Measurements from ENCODE around the gene CACUL1. TPM values are rescaled to one million over a fixed set of nuclear protein-coding genes. Genes with fewer than 3 reads are reported as not detected.
"Not testable (repeated sequence)": the region's sequence is repeated elsewhere in the genome, so short reads cannot be mapped to it uniquely, and the experiment has no call there.

Gene CACUL1
- total RNA-seq, 1 donor from 2014 or later, result 31.4 TPM

GRCh38 chr10:118662228-118663035, 92.3 kb downstream of the CACUL1 start:
- no peak for FAIRE-seq
- DNase-seq (ENCODE audit: low spot score in 2 of 2), result no peak

GRCh38 chr10:118658762-118659161, 96.0 kb downstream of the CACUL1 start:
- no peak for FAIRE-seq
- no peak for DNase-seq (ENCODE audit: low spot score in 2 of 2)

DNA sequence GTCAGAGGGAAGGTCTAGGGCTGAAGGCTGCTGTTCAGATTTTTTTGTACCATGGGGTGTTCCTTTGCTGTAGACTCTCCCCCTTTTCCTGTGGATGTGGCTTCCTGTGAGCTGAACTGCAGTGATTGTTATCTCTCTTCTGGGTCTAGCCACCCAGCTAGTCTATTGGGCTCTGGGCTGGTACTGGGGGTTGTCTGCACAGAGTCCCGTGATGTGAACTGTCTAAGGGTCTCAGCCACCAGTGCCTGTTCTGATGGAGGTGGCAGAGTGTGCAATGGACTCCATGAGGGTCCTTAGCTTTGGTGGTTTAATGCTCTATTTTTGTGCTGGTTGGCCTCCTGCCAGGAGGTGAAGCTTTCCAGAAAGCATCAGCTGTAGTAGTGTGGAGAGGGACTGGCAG, 96.6 kb downstream of the CACUL1 start:
- not testable (repeated sequence) for FAIRE-seq

GRCh38 chr10:118645294-118645693, 109.5 kb downstream of the CACUL1 start:
- DNase-seq (ENCODE audit: low spot score in 2 of 2); FAIRE-seq: not testable (repeated sequence)

More for the DNA sequence above, 96.6 kb downstream of the CACUL1 start:
- not testable (repeated sequence) for DNase-seq (ENCODE audit: low spot score in 2 of 2)

GRCh38 chr10:118642228-118642627, 112.5 kb downstream of the CACUL1 start:
- FAIRE-seq (no peak), DNase-seq (ENCODE audit: low spot score in 2 of 2) (no peak)

DNA sequence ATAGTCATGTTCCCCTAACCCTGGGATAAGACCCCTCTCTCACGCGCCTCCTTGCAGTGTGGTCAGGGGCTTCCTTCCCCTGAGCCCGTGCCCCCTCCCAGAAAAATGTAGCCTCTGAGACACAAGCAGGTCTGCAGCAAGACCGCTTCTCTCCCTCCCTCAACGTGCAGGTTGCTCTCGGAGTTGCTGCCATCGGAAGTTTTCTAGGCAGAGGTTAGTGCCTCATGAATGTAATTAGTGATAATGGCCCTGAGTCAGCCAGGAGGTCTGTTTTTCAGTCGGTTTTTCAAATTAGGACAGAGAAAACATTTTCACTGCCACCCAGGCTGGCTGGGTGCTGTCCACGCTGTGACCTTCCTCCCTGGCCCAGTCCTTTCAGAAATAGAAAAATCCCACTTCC, 116.1 kb downstream of the CACUL1 start:
- FAIRE-seq, result no peak
- no peak for DNase-seq (ENCODE audit: low spot score in 2 of 2)

DNA sequence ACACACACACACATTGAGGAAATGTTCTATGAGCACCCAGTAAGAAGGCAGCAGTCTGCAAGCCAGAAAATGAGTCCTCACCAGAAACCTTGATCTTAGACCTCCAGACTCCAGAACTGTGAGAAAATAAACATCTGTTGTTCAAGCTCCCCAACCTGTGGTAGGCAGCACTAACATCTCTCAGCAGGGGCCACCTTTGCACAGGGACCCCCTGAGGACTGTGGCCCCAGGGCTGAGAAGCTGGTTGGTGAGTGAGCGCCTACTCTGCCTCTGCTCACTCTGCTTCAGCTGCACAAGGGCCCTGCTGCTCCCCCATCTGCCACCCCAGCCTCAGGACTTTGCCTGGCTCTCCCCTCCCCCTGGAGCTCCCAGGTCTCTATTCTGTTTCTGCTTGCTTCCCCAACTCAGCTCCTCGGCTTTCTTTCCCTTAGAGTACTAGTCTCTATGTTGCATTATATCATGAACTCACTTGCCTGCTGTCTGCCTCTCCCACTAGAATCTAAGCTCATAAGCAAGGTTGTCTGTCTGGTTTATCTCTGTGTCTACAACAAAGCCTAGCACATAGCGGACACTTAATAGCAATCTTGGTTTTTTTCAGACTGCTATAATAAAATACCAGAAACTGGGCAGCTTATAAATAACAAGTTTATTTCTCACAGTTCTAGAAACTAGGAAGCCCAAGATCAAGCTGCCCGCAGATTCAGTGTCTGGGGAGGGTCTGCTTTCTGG, 118.9 kb downstream of the CACUL1 start:
- DNase-seq (ENCODE audit: low spot score in 2 of 2), result no peak
- FAIRE-seq, result no peak

- FAIRE-seq (no peak), DNase-seq (ENCODE audit: low spot score in 2 of 2) (no peak)
These were observed 121.0 kb downstream of the CACUL1 start for GRCh38 chr10:118633786-118634185.

DNA sequence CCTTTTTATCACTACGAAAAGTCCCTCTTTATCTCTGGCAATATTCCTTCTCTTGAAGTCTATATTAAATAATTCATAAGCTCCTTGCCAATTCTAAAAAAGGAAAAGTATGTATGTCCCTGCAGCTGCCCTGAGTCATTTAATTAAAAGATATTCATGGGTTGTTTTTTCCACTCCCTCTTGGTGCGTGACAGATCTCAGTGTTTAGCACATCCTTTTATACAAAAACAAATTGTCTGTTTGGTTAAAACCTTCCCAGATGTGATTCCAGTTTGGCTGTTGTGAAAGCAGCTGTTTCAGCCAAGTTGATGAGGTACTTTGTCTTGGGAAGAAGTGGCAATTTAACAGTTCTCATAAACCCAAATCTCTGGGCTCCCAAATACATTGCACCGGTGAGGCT, 125.6 kb downstream of the CACUL1 start:
- FAIRE-seq, result no peak
- no peak for DNase-seq (ENCODE audit: low spot score in 2 of 2)

- FAIRE-seq, result no peak
- no peak for DNase-seq (ENCODE audit: low spot score in 2 of 2)
These were observed 126.4 kb downstream of the CACUL1 start for GRCh38 chr10:118628397-118628796.

GRCh38 chr10:118626953-118627352, 127.8 kb downstream of the CACUL1 start:
- no peak for DNase-seq (ENCODE audit: low spot score in 2 of 2)
- no peak for FAIRE-seq

Other genes with a start within 250 kb of the CACUL1 start
- gene PRLHR, start 159.3 kb downstream of the CACUL1 start, total RNA-seq, result 2.4 TPM

Measured in frontal cortex (tissue), 4 donors.